ENCODE measurements around the gene IPO4. TPM values are rescaled to one million over a fixed set of nuclear protein-coding genes. Genes with fewer than 3 reads are reported as not detected.

The IPO4 gene
- total RNA-seq, 1 experiment from 2014 or later = 102 TPM

DNA sequence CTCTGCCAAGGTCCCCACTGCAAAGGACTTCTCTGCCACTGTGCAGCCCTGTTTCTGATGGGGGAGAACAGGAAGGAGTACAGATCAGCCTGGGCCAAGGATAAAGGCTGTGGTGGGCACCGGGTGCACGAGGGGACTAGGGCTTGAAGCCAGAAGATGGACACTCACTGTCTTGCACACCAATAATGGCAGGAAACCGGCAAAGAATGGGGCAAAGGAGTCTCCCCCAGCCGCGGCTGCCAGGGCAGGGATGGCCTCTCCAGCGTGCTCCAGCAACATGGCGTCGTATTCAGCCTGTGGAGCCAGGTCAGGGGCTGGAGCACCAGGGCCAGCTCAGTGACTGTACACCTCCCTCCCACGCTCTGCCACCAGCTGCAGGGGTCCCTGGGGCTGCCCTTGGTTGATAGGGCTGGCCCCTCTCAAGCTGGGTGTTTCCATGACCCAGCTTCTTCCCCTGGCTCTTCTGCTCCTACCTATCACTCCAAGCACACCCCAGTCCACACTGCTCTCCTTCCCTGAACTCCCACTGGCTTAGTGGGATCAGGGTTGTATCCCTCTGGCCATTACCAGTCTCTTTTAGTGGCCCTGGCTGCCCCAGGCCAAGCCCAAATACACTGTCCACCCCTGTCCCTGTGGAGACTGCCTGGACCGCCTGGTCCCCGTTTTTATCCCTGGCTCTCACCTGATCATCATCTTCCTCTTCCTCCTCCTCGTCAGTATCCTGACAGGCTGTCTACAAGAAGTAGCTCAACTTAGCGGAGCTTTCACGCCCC, 6.3 kb downstream of the IPO4 start:
- peaks cover 43 to 60% of the 10 kb centered on the region in 2 experiments; a peak in 3 of 4 replicates for H3K36me3 ChIP-seq (ENCODE audit: control insufficient read depth in 1 of 2, insufficient read depth in 2 of 2, low read length in 2 of 2)
- H3K27me3 ChIP-seq (ENCODE audit: insufficient read depth, low read length) = no peaks in the 10 kb centered on the region
- H2AFZ ChIP-seq (ENCODE audit: low read depth, low read length, poor library complexity, severe bottlenecking) = no peak overlapping the region
- no peak overlapping the region for H3K4me2 ChIP-seq (ENCODE audit: low read length)
- H3K9me2 ChIP-seq (ENCODE audit: insufficient read depth) = no peaks in the 10 kb centered on the region
- CTCF ChIA-PET = no interaction called here
- peaks cover 25% of the 10 kb centered on the region; the same call in 1 of the 2 replicates for H3K79me2 ChIP-seq (ENCODE audit: insufficient read depth, low read length)
- H3K9me3 ChIP-seq (ENCODE audit: control insufficient read depth in 1 of 2, insufficient read depth in 1 of 2, low read depth in 1 of 2, low read length in 2 of 2) = no peaks in the 10 kb centered on the region
- DNase-seq (ENCODE audit: low read depth, low spot score) = no peak
- ATAC-seq = no peak
- intact Hi-C loops (cut with micrococcal nuclease) = no loop called here
- no peak for TF ChIP-seq CTCF (IDR thresholded peaks at IDR 0.05 in 2 of 3, conservative IDR thresholded peaks at IDR 0.05 in 1 of 3; ENCODE audit: borderline replicate concordance in 1 of 3, insufficient read depth in 1 of 3, low read depth in 2 of 3, low read length in 2 of 3)
- TF ChIP-seq SP1 (IDR thresholded peaks at IDR 0.05; ENCODE audit: low read depth) = no peak
- no peak for TF ChIP-seq REST (IDR thresholded peaks at IDR 0.05; ENCODE audit: low read depth)
- no peak for TF ChIP-seq ZFX (IDR thresholded peaks at IDR 0.05)
- no peak for TF ChIP-seq ZNF274 (IDR thresholded peaks at IDR 0.05; ENCODE audit: low read depth, low read length)
- peaks cover under 1 to 2% of the 10 kb centered on the region in 2 experiments; a peak in 2 of 4 replicates for H3K4me1 ChIP-seq (ENCODE audit: control insufficient read depth in 1 of 2, insufficient read depth in 2 of 2, low read length in 2 of 2)
- no peak overlapping the region for H3K27ac ChIP-seq (ENCODE audit: low read depth, low read length)
- no peak overlapping the region for H3K4me3 ChIP-seq (replicated peaks in 1 of 2; ENCODE audit: low read depth in 1 of 2, low read length in 2 of 2)
- H4K20me1 ChIP-seq (ENCODE audit: insufficient read depth) = no peaks in the 10 kb centered on the region
- no peak overlapping the region for H3K9ac ChIP-seq (ENCODE audit: low read length)
- POLR2A ChIA-PET = interaction anchor here (1.3 kb wide), 1 partner anchor 21 kb away, joined by 3 read pairs; the partner anchor contains the start of gene IRF9
- BruUV-seq (replicated peaks) = no TSS peak
- RAD21 ChIA-PET (ENCODE audit: low non-redundant PET in 1 of 2, low total read pairs in 2 of 2, uncharacterized antibody in 2 of 2, unreplicated experiment in 2 of 2) = no interaction called here
